NCI-H2107 treated with DMSO at 0.1 percent for 48 hours (cell line): Measurements from ENCODE around the gene INA.
"Not testable (repeated sequence)": the region's sequence is repeated elsewhere in the genome, so short reads cannot be mapped to it uniquely, and the experiment has no call there.

Experiments
- DNase-seq: peaks from one replicate; lab custom pipeline; 2025; ENCODE audit not compliant: unreplicated experiment; lab: John Stamatoyannopoulos, UW

Gene INA

GRCh38 chr10:103276896-103277712 is at the start of gene INA:
Gene INA (plus strand): TSS chr10:103277138. CDS start chr10:103277212, 74 bp downstream.
- DNase-seq: no peak

- DNase-seq: no peak
These were observed 49.5 kb upstream of the INA start for GRCh38 chr10:103227416-103227815.

DNA sequence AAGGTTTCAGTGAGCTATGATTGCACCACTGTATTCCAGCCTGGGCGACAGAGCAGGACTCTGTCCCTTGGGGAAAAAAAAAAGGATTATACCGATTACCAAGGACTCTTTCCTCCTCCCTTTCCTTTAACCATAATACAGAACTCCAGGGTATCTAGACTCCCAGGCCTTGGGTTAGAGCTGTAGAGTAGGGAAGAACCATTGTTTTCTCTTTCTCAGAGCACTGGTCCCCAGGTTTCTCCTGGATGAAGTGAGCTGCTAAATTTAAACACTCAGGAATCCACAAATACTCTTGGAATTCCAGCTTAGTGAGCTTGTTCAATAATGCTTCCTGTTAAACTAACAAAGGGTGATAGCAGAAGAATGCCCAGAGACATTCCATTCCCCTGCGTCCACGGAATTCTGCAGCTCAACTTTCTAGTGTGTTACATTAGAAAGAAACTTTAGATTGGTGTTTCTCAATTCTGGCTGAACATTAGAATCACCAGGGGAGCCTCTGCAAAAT is 45.8 kb upstream of the INA start:
- no peak for DNase-seq

DNA sequence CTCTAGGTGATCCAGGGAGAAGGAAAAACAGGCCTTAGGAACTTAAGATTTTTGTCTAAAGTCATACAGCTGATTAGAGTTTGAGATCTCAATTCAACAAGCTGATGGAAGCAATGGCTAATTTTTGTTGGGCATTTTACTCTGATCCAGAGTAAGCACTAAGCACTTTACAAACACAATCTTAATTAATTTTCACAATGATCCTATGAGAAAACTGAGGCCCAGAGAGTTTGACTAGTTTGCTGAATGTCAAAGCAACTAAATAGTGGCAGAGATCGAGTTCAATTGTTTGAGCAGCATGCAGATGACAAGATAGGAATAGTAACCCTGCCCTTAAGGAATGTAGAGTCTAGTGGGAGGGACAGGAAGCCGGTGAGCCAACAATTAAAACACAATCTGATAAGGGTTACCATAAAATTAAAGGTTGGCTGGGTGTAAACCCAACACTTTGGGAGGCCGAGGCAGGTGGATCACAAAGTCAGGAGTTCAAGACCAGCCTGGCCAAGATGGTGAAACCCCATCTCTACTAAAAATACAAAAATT is 44.7 kb upstream of the INA start:
- DNase-seq: no peak

- DNase-seq: no peak
These were observed 44.0 kb upstream of the INA start for GRCh38 chr10:103232772-103233488.

DNA sequence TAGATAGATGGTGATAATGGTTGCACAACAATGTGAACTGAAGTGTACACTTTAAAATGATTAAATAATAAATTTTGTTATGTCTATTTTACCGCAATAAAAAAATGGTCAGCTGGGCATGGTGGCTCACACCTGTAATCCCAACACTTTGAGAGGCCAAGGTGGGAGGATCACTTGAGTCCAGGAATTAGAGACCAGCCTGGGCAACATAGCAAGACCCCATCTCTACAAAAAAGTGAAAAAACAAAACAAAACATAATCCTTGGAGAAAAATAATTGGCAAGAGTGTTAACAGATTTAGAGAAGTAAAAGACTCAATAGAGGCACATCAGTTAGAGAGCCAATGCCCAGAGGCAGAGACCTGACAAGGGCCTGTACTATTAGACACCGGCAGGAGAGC is 41.2 kb upstream of the INA start:
- no peak for DNase-seq

- no peak for DNase-seq
These were observed 38.3 kb upstream of the INA start for GRCh38 chr10:103238506-103239252.

DNA sequence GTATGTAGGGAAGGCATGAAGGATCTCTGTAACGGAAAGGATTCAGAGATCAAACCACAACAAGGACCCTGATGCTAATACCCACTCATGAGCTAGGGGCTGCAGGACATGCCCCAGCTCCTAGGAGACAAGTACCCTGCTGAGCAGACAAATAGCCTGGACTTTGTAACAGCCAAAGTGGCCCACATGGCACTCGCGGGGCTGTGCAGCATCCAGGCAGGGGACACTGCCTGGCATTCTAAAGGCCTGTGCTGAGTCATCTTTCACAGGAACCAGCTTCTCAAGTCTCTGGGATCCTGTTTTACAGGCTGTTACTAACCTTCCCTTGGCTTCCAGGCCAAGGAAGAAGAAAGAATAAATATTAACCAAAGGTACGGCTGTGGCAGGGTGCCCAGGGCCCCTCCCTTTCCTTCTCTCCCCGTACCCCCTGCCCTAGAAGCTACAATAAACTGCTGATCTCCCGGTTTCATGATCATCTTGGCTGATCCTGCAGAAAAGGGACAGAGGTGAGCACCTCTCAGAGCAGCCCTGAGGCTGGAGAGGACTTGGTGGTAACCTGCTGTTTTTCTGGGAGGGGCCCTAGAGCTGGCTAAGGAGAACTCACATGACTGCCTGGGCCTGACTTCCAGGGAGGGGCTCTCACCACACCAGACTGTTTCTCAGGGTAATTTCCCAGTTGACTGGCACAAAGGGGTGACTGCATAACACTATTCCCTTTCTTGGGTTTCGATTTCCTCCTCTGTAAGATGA is 35.5 kb upstream of the INA start:
- DNase-seq: no peak

DNA sequence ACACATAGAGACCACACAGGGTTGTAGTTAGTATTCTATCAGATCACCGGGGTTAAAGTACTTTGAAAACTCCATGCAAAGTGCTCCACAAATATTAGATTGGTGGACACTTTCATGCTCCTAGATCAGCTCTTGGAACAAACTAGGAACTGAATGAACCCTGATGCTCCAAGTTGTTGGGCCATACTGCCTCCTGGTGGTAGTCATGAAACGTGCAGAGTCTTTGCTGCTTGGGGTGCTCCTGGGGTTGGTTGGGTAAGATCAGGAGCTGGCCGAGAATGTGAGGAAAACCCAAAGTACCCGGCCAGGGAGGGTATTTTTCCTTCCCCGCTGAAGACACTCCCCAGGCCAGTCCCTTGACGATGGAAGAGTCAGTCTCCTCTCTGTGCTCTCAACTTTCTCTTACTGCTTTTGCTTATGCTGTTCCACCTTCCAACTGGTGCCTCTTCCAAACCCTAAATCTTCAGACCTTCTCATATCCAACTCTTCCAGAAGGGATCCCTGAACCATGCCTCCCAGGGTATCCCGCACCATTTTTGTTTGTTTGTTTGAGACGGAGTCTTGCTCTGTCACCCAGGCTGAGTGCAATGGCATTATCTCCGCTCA is 32.2 kb upstream of the INA start:
- peak; percentile 12 for DNase-seq

GRCh38 chr10:103245587-103245986 is 31.4 kb upstream of the INA start, which contains the start of gene RPEL1:
Gene RPEL1 (plus strand): TSS chr10:103245887. CDS start chr10:103245997, 110 bp downstream.
- DNase-seq: not testable (repeated sequence)

GRCh38 chr10:103246324-103246723 is 30.6 kb upstream of the INA start:
- no peak for DNase-seq

GRCh38 chr10:103254113-103254512 is 22.8 kb upstream of the INA start:
- no peak for DNase-seq

DNA sequence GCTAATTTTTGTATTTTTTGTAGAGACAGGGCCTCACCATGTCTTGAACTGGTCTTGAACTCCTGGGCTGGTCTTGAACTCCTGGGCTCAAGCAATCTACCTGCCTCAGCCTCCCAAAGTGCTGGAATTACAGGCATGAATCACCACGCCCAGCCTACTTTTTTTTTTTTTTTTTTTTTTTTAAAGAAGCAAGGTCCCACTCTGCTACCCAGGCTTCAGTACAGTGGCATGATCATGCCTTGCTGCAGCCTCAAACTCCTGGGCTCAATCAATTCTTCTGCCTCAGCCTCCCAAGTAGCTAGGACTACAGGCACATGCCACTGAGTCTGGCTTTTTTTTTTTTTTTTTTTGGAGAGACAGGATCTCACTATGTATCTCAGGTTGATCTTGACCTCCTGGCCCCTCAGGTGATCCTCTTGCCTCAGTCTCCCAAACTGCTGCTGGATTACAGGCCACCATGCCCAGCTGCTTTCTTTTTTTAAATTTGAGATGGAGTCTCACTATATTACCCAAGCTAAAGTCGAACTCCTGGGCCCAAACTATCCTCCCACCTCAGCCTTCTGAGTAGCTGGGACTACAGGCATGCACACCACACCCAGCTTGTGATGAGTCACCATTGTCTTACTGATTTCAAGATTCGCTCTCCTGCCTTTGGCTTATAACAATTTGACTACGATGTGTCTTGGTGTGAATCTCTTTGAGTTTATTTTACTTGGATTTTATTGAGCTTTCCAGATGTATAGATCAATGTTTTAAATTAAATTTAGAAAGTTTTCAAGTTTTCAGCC is 22.2 kb upstream of the INA start:
- DNase-seq: no peak

- DNase-seq: no peak
These were observed 20.3 kb upstream of the INA start for GRCh38 chr10:103256613-103257012.

DNA sequence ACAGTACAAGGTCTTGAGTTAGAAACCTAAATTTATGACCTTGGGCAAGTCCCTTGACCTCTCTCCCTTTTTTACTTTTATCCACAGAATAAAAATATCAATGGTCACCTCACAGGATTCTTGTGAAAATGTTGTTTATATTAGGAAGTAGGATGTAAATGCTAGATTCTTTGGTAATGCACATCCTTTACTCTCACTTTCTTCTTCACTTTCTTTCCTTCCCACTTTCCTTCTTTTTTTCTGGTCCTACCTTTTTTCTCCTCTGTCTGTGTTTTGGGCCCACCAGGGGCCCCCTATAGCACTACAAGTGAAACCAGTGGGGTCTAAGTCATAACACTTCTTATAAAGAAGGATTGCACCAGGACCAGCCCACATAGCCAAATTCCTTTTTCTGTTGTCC is 19.1 kb upstream of the INA start:
- DNase-seq: no peak

DNA sequence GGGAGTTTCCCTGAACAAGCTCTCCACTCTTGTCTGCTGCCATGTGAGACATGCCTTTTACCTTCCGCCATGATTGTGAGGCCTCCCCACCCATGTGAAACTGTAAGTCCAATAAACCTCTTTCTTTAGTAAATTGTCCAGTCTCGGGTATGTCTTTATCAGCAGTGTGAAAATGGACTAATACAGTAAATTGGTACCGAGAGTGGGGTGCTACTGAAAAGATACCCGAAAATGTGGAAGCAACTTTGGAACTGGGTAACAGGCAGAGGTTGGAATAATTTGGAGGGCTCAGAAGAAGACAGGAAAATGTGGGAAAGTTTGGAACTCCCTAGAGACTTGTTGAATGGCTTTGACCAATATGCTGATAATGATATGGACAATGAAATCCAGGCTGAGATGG is 18.0 kb upstream of the INA start:
- not testable (repeated sequence) for DNase-seq

DNA sequence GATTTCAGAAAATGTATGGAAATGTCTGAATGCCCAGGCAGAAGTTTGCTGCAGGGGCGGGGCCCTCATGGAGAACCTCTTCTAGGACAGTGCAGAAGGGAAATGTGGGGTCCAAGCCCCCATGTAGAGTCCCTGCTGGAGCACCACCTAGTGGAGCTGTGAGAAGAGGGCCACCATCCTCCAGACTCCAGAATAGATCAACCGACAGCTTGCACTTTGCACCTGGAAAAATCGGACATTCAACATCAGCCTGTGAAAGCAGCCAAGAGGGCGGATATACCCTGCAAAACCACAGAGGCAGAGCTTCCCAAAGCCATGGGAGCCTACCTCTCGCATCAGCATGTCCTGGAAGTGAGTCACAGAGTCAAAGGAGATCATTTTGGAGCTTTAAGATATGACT is 16.9 kb upstream of the INA start:
- DNase-seq: no peak

GRCh38 chr10:103262229-103262628 is 14.7 kb upstream of the INA start:
- no peak for DNase-seq

- no peak for DNase-seq
These were observed 11.1 kb upstream of the INA start for GRCh38 chr10:103265717-103266329.
